C4-2B (cell line): ENCODE results near the gene FFAR2.

Experiments
- ZFX ChIP-seq: fragments of 450-650 bp; IDR thresholded peaks from 2 replicates; pipeline ENCODE4 v1.6.1; 2017
- TF ChIP-seq, protein P1 (sequence below): fragments of 450-650 bp; conservative IDR thresholded peaks from 2 replicates; pipeline ENCODE4 v1.5.1; 2017; ENCODE audit warnings: mild to moderate bottlenecking

DNA sequence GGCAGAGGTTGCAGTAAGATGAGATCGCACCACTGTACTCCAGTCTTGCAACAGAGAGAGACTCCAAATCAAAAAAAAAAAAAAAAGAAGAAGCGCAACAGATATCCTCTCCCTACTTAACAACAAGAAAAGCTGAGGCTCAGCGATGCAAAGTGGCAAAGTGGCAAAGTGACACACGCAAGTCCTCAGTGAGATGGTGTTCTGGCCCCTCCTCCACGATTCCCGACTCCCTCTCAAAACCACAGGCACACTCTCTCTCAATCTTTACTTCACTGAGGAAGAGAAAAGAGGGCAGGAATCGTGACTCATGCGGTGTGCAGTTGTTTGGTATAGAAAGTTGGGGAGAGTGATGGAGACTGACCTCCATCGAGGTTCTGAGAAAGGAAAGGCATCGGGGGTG is 12.6 kb downstream of the FFAR2 start:
- TF ChIP-seq, protein P1, sequence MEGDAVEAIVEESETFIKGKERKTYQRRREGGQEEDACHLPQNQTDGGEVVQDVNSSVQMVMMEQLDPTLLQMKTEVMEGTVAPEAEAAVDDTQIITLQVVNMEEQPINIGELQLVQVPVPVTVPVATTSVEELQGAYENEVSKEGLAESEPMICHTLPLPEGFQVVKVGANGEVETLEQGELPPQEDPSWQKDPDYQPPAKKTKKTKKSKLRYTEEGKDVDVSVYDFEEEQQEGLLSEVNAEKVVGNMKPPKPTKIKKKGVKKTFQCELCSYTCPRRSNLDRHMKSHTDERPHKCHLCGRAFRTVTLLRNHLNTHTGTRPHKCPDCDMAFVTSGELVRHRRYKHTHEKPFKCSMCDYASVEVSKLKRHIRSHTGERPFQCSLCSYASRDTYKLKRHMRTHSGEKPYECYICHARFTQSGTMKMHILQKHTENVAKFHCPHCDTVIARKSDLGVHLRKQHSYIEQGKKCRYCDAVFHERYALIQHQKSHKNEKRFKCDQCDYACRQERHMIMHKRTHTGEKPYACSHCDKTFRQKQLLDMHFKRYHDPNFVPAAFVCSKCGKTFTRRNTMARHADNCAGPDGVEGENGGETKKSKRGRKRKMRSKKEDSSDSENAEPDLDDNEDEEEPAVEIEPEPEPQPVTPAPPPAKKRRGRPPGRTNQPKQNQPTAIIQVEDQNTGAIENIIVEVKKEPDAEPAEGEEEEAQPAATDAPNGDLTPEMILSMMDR, result no peak
- no peak for TF ChIP-seq ZFX
